HepG2 (cell line): ENCODE results near the gene UTRN. TPM values are rescaled to one million over a fixed set of nuclear protein-coding genes. Genes with fewer than 3 reads are reported as not detected.

Experiments used
- ATAC-seq: fragments of 200-7000 bp; cut with Tn5 transposase; 3 replicates; pipeline ENCODE4 v1.9.1; 2020; ENCODE audit warnings: mild to moderate bottlenecking, moderate library complexity
- BruUV-seq: library from RNA; stranded (reverse); fragments of 400-500 nt; replicated peaks from 2 replicates; lab custom pipeline; 2021; lab: Mats Ljungman, UMichigan
- CTCF ChIA-PET: fragments of 300-600 bp; formaldehyde crosslinking; extraction: SDS; loops from one replicate; lab custom pipeline; 2021; ENCODE audit warnings: low total read pairs, inconsistent platforms, low intra/inter-chr PET ratio; lab: Yijun Ruan, JAX
- POLR2A ChIA-PET: fragments of 350-600 bp; sonication (Branson Sonifier 250); formaldehyde crosslinking; loops from one replicate; lab custom pipeline; 2020; ENCODE audit warnings: antibody characterized with exemption, inconsistent platforms; lab: Yijun Ruan, JAX
- DNase-seq: peaks from one replicate; pipeline ENCODE4 v3.0.0-alpha.2; 2015; ENCODE audit warnings: low spot score
- FAIRE-seq: peaks from 3 replicates; lab custom pipeline; 2011; peaks lifted over from hg19 to GRCh38; lab: Jason Lieb, UNC
- H2AFZ ChIP-seq: one replicate; pipeline ENCODE4 v1.6.1; 2011; ENCODE audit warnings: low read length, inconsistent platforms
- H3K27ac ChIP-seq: fragments of 300-600 bp; 3 replicates; pipeline ENCODE4 v1.8.0; 2011; ENCODE audit warnings: mixed run types, mild to moderate bottlenecking, mixed read lengths, low read length, inconsistent platforms; ENCODE audit not compliant: insufficient read depth; ENCODE audit errors: extremely low read length
- H3K27me3 ChIP-seq, 2 experiments: fragments of 200-600 bp in 1 of 2; 2 replicates in 1 of 2; 3 replicates in 1 of 2; pipeline versions ENCODE4 v1.6.0 to v1.8.0; 2011; ENCODE audit warnings: low read length in 2 of 2, mild to moderate bottlenecking in 2 of 2, moderate library complexity in 2 of 2, inconsistent platforms in 1 of 2; ENCODE audit not compliant: insufficient read depth in 2 of 2, control insufficient read depth in 1 of 2
- H3K36me3 ChIP-seq, 2 experiments: fragments of 200-600 bp in 1 of 2; replicated peaks in 1 of 2; 2 replicates in 1 of 2; 3 replicates in 1 of 2; pipeline versions ENCODE4 v1.5.1 to v1.8.0; 2011; ENCODE audit warnings: low read length in 2 of 2, inconsistent platforms in 1 of 2; ENCODE audit not compliant: insufficient read depth in 2 of 2, control insufficient read depth in 1 of 2
- H3K4me1 ChIP-seq: 2 replicates; pipeline ENCODE4 v1.5.1; 2012; ENCODE audit warnings: low read length, inconsistent platforms; ENCODE audit not compliant: insufficient read depth
- H3K4me2 ChIP-seq: 2 replicates; pipeline ENCODE4 v1.6.0; 2011; ENCODE audit warnings: low read depth, low read length, inconsistent platforms
- H3K4me3 ChIP-seq, 3 experiments: fragments of 200-600 bp in 1 of 3; sonication (generic), shearing (Covaris generic) in 1 of 3; replicated peaks in 1 of 3; 2 replicates each; pipeline ENCODE4 v1.5.1; 2011 to 2016; ENCODE audit warnings: low read length in 3 of 3, inconsistent platforms in 2 of 3, low read depth in 2 of 3, mild to moderate bottlenecking in 2 of 3, control low read depth in 1 of 3, mixed read lengths in 1 of 3; ENCODE audit not compliant: insufficient read depth in 1 of 3
- H3K79me2 ChIP-seq: one replicate; pipeline ENCODE4 v1.6.1; 2011; ENCODE audit warnings: low read length, inconsistent platforms; ENCODE audit not compliant: insufficient read depth
- H3K9ac ChIP-seq: 2 replicates; pipeline ENCODE4 v1.6.0; 2011; ENCODE audit warnings: mild to moderate bottlenecking, low read depth, low read length, inconsistent platforms; ENCODE audit not compliant: insufficient read depth
- H3K9me3 ChIP-seq: 2 replicates; pipeline ENCODE4 v1.5.1; 2012; ENCODE audit warnings: mild to moderate bottlenecking, low read length
- H4K20me1 ChIP-seq: 2 replicates; pipeline ENCODE4 v1.6.0; 2011; ENCODE audit warnings: inconsistent platforms, mild to moderate bottlenecking, low read length, moderate library complexity; ENCODE audit not compliant: insufficient read depth
- ARNTL ChIP-seq: sonication (generic); formaldehyde crosslinking; IDR thresholded peaks from 2 replicates; pipeline ENCODE4 v1.4.0; 2020; ENCODE audit warnings: mild to moderate bottlenecking, missing genetic modification reagents
- ATF7 ChIP-seq, 2 experiments: fragments of 450-650 bp in 1 of 2; sonication (generic) in 1 of 2; formaldehyde crosslinking in 1 of 2; IDR thresholded peaks; 2 replicates each; pipeline versions ENCODE4 v1.4.0 to v1.6.1; 2016 to 2020; ENCODE audit warnings: antibody characterized with exemption in 1 of 2, mild to moderate bottlenecking in 1 of 2, missing genetic modification reagents in 1 of 2
- BRD4 ChIP-seq: sonication (generic); formaldehyde crosslinking; IDR thresholded peaks from 2 replicates; pipeline ENCODE4 v1.4.0; 2020; ENCODE audit warnings: missing genetic modification reagents
- GMEB2 ChIP-seq: IDR thresholded peaks from 2 replicates; pipeline ENCODE4 v1.6.1; 2016; ENCODE audit warnings: missing biosample characterization, missing genetic modification reagents, low read depth
- JARID2 ChIP-seq: sonication (generic); formaldehyde crosslinking; IDR thresholded peaks from 2 replicates; pipeline ENCODE4 v1.8.1; 2023; ENCODE audit warnings: missing genetic modification reagents, inconsistent platforms; ENCODE audit not compliant: insufficient replicate concordance
- MIER2 ChIP-seq: IDR thresholded peaks from 2 replicates; pipeline ENCODE4 v1.6.1; 2016; ENCODE audit warnings: missing biosample characterization, missing genetic modification reagents
- PCBP2 ChIP-seq: fragments of 200-400 bp; formaldehyde crosslinking; optimal IDR thresholded peaks from 2 replicates; pipeline ENCODE3; 2018; ENCODE audit warnings: low read length, low read depth; ENCODE audit not compliant: poor library complexity, severe bottlenecking
- POGK ChIP-seq: sonication (generic); formaldehyde crosslinking; conservative IDR thresholded peaks from 2 replicates; pipeline ENCODE4 v1.8.0; 2022; ENCODE audit warnings: mild to moderate bottlenecking, moderate library complexity, missing genetic modification reagents
- SSRP1 ChIP-seq: IDR thresholded peaks from 2 replicates; pipeline ENCODE4 v1.6.1; 2016; ENCODE audit warnings: control low read depth
- TSC22D2 ChIP-seq: sonication (generic); formaldehyde crosslinking; IDR thresholded peaks from 2 replicates; pipeline ENCODE4 v1.5.1; 2020; ENCODE audit warnings: missing genetic modification reagents, mild to moderate bottlenecking, borderline replicate concordance
- ZNF124 ChIP-seq: sonication (generic); formaldehyde crosslinking; IDR thresholded peaks from 2 replicates; pipeline ENCODE4 v1.4.0; 2020; ENCODE audit warnings: missing genetic modification reagents
- ZNF446 ChIP-seq: sonication (generic); formaldehyde crosslinking; IDR thresholded peaks from 2 replicates; pipeline ENCODE4 v1.5.0; 2020; ENCODE audit warnings: mild to moderate bottlenecking, missing genetic modification reagents
- ZNF589 ChIP-seq: sonication (generic); formaldehyde crosslinking; conservative IDR thresholded peaks from 2 replicates; pipeline ENCODE4 v1.8.0; 2022; ENCODE audit warnings: mild to moderate bottlenecking, moderate library complexity, missing genetic modification reagents
- ZNF691 ChIP-seq: sonication (generic); formaldehyde crosslinking; IDR thresholded peaks from 2 replicates; pipeline ENCODE4 v1.4.0; 2020; ENCODE audit warnings: missing genetic modification reagents, low read depth, mild to moderate bottlenecking, borderline replicate concordance
- ZNF704 ChIP-seq: sonication (generic); formaldehyde crosslinking; IDR thresholded peaks from 2 replicates; pipeline ENCODE4 v1.8.1; 2023; ENCODE audit warnings: mild to moderate bottlenecking, inconsistent platforms, moderate library complexity, missing genetic modification reagents, borderline replicate concordance
- ZNF850 ChIP-seq: sonication (generic); formaldehyde crosslinking; conservative IDR thresholded peaks from 2 replicates; pipeline ENCODE4 v1.9.0; 2021; ENCODE audit warnings: mild to moderate bottlenecking, missing genetic modification reagents
- WGBS: methylation state at CpG from one replicate; pipeline ENCODE4 v1.1.6; 2017; ENCODE audit warnings: low lambda C conversion rate; 5-methylcytosine and 5-hydroxymethylcytosine counted together
- in situ Hi-C: cut with HindIII; loops from 2 replicates; pipeline ENCODE4 v1.10.0; 2017; ENCODE audit warnings: low pct_unique_long_range_greater_than_20kb; ENCODE audit not compliant: extremely low pct_ligation_motif_present
- intact Hi-C: fragments of 100-400 bp; cut with micrococcal nuclease; formaldehyde crosslinking; loops from one replicate; pipeline ENCODE4 v1.10.0; 2022; ENCODE audit not compliant: unreplicated experiment
- polyA plus RNA-seq, 8 experiments: library from polyadenylated mRNA; depleted of rRNA in 3 of 8; stranded (reverse) in 7 of 8; unstranded in 1 of 8; fragments of >200 nt; fragmentation: Illumina TruSeq in 4 of 8; extraction: Trizol in 4 of 8; gene quantifications; 2 replicates each; pipeline versions ENCODE4 v1.2.1 to v1.2.3, GENCODE V29; 2011 to 2016; ENCODE audit warnings: low read depth in 4 of 8, missing spikeins in 1 of 8, mixed read lengths in 1 of 8; ENCODE audit not compliant: insufficient read depth in 1 of 8
- total RNA-seq, 5 experiments: library from RNA; depleted of rRNA; stranded (reverse); fragments of >200 nt; fragmentation: Illumina TruSeq; extraction: Trizol; gene quantifications; 2 replicates each; pipeline ENCODE4 v1.2.3, GENCODE V29; 2016; ENCODE audit warnings: low read depth in 1 of 5
- TF ChIP-seq, protein P1 (sequence below): IDR thresholded peaks from 2 replicates; pipeline ENCODE4 v1.6.1; 2016; ENCODE audit warnings: missing compliant biosample characterization, missing genetic modification reagents, borderline replicate concordance
- TF ChIP-seq, protein P2 (sequence below): sonication (generic); formaldehyde crosslinking; IDR thresholded peaks from 2 replicates; pipeline ENCODE4 v1.8.0; 2023; ENCODE audit warnings: mild to moderate bottlenecking, missing genetic modification reagents

The UTRN gene
- total and polyA plus RNA-seq, 2 of the 13 experiments (the other 11 are each of a cell fraction or from before 2014, with no cell fraction given), result 102 to 116 TPM

DNA sequence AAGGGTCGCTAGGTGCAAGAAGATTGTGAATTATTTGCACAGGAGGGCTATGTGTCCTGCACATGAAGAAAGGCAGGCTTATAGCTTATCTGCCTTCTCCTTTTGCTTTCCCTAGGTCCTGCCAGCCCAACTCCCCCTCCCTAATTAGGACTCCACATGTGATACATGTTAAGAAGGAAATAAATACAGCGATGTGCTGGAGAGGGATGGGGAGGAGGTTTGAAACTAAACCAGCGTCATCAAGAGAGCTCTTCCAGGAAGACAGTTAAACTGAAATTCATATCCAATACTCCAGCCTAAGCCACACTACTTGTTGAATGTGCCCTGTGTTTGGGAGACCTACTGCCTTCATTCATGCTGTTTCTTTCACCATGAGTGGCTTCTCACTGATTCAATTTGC lies 34.9 kb upstream of the UTRN start:
- no peak for TF ChIP-seq ZNF446 (CRISPR knock-in tag)
- no peak for TF ChIP-seq GMEB2 (CRISPR knock-in tag)
- TF ChIP-seq ZNF850 (CRISPR knock-in tag), result no peak
- no peak for TF ChIP-seq ZNF704 (CRISPR knock-in tag)
- no peak for TF ChIP-seq POGK (CRISPR knock-in tag)
- no peak for TF ChIP-seq ZNF124 (CRISPR knock-in tag)
- no peak for TF ChIP-seq JARID2 (CRISPR knock-in tag)
- TF ChIP-seq PCBP2, result no peak
- TF ChIP-seq, protein P1, sequence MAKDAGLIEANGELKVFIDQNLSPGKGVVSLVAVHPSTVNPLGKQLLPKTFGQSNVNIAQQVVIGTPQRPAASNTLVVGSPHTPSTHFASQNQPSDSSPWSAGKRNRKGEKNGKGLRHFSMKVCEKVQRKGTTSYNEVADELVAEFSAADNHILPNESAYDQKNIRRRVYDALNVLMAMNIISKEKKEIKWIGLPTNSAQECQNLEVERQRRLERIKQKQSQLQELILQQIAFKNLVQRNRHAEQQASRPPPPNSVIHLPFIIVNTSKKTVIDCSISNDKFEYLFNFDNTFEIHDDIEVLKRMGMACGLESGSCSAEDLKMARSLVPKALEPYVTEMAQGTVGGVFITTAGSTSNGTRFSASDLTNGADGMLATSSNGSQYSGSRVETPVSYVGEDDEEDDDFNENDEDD (CRISPR knock-in tag), result no peak
- no peak for TF ChIP-seq TSC22D2 (CRISPR knock-in tag)
- TF ChIP-seq MIER2 (CRISPR knock-in tag), result no peak
- TF ChIP-seq, protein P2, sequence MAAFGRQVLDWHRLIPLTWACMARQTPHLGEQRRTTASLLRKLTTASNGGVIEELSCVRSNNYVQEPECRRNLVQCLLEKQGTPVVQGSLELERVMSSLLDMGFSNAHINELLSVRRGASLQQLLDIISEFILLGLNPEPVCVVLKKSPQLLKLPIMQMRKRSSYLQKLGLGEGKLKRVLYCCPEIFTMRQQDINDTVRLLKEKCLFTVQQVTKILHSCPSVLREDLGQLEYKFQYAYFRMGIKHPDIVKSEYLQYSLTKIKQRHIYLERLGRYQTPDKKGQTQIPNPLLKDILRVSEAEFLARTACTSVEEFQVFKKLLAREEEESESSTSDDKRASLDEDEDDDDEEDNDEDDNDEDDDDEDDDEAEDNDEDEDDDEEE, result no peak
- no peak for TF ChIP-seq ZNF691
- TF ChIP-seq ATF7 (IDR thresholded peaks at IDR 0.05), result no peak
- no peak for TF ChIP-seq ATF7 (CRISPR knock-in tag; IDR thresholded peaks at IDR 0.05)
- TF ChIP-seq ZNF589, result no peak
- TF ChIP-seq BRD4, result no peak
- TF ChIP-seq ARNTL (CRISPR knock-in tag), result no peak
- no peak for TF ChIP-seq SSRP1
- Histone ChIP-seq H3K9me3 (peaks cover 16% of the 10 kb centered on the region), H3K4me3 (no peak overlapping the region), H2AFZ (no peak overlapping the region), H3K4me2 (no peak overlapping the region), H3K79me2 (no peaks in the 10 kb centered on the region), H3K36me3 (no peaks in the 10 kb centered on the region), H3K27me3 (peaks cover 0 to 20% of the 10 kb centered on the region in 2 experiments; a peak in 2 of 5 replicates), H3K4me1 (no peaks in the 10 kb centered on the region), H4K20me1 (no peaks in the 10 kb centered on the region), H3K27ac (no peak overlapping the region), H3K9ac (no peak overlapping the region)
- intact Hi-C loops (no loop called here), in situ Hi-C loops (no loop called here)
- no peak for DNase-seq
- FAIRE-seq, result no peak
- POLR2A ChIA-PET, result no interaction called here
- no TSS peak for BruUV-seq
- ATAC-seq, result no peak
- WGBS, result 60% methylated on average over 3 of the region's 3 CpGs
- CTCF ChIA-PET, result no interaction called here
